ENCODE data around the gene KLHDC9.
A peak's percentile ranks its signal among the peaks of the same experiment; 100 is the strongest.
"Not testable (repeated sequence)": the region's sequence is repeated elsewhere in the genome, so short reads cannot be mapped to it uniquely, and the experiment has no call there.

The KLHDC9 gene, protein sequence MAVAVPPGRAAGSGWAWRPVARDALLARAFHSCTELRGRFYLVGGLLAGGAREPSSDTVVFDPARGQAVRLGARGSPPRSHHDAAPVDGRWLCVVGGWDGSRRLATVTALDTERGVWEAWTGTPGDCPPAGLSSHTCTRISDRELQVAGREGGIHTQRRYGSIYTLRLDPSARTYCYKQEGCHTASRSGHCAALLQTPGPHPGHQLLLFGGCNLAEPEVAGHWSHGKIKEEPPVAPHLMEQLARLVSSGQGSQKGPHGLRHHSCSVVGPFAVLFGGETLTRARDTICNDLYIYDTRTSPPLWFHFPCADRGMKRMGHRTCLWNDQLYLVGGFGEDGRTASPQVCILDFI

GRCh38 chr1:161098210-161099068 lies at the start of gene KLHDC9:
TSS of gene KLHDC9 (plus strand) at chr1:161098361. CDS start at chr1:161098536, 175 bp downstream.
- peak; percentile 71 for ATAC-seq
- Mint-ChIP-seq H3K27me3 (no peaks in the 10 kb centered on the region), H3K36me3 (ENCODE audit: low read depth) (peaks cover 16% of the 10 kb centered on the region), H3K27ac (peak within 1 kb of the TSS; percentile 83), H3K4me3 (peak within 1 kb of the TSS; percentile 78), H3K4me1 (peaks cover 60% of the 10 kb centered on the region), H3K9me3 (no peaks in the 10 kb centered on the region)
- peak; percentile 76 for DNase-seq

GRCh38 chr1:161048949-161049722 lies 49.0 kb upstream of the KLHDC9 start:
- peak overlapping the region; percentile 0 for H3K27ac Mint-ChIP-seq
- DNase-seq (no peak), ATAC-seq (no peak)
- peaks cover 35% of the 10 kb centered on the region for H3K4me1 Mint-ChIP-seq
- peaks cover 4% of the 10 kb centered on the region for H3K9me3 Mint-ChIP-seq
- no peak overlapping the region for H3K4me3 Mint-ChIP-seq
- no peaks in the 10 kb centered on the region for H3K27me3 Mint-ChIP-seq
- H3K36me3 Mint-ChIP-seq (ENCODE audit: low read depth): peaks cover 77% of the 10 kb centered on the region

DNA sequence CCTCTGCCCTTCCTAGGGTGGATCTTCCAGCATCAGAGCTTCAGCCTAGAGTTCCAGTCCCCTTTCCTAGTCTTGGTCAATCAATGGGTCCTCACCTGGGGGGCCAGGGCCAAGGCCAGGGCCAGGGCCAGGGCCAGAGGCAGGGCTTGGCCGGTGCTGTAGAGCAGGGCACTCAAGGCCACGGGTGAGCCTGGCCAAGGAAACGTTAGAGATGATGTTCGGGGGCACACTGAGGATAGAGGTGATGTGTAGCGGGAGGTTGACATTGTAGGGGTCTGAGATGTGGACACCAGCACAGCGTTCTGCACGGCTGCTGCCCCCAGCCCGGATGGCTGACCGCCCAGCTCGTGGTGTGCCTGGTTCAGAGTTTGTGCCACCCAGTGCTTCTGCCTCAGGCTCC lies 46.9 kb upstream of the KLHDC9 start:
- Mint-ChIP-seq H3K36me3 (ENCODE audit: low read depth) (peaks cover 70% of the 10 kb centered on the region), H3K4me1 (peaks cover 21% of the 10 kb centered on the region), H3K27ac (no peak overlapping the region), H3K4me3 (no peak overlapping the region), H3K27me3 (no peaks in the 10 kb centered on the region), H3K9me3 (peaks cover 4% of the 10 kb centered on the region)
- ATAC-seq (no peak), DNase-seq (no peak)

DNA sequence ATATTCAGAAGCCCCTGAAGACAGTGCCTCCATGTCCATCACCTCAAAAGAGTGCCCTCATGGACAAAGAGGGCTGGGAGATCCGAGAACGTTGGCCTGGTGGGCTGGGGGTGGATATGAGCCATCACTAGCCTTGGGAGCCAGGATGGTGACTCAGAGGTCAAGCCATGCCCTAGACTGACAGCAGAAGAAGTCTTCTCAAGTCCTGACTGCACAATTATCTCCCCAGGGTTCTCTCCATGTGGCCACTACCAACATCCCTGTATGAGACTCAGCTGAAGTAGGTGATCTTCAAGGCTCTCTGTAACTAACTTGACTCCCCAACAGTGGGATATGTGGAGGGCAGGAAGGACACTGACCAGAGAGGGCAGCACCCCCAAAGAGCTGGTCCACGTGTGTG lies 45.3 kb upstream of the KLHDC9 start:
- peaks cover 70% of the 10 kb centered on the region for H3K36me3 Mint-ChIP-seq (ENCODE audit: low read depth)
- no peak for DNase-seq
- H3K4me1 Mint-ChIP-seq: peaks cover 14% of the 10 kb centered on the region
- H3K27me3 Mint-ChIP-seq: no peaks in the 10 kb centered on the region
- ATAC-seq: no peak
- peak overlapping the region; percentile 49 for H3K27ac Mint-ChIP-seq
- H3K9me3 Mint-ChIP-seq: no peaks in the 10 kb centered on the region
- no peak overlapping the region for H3K4me3 Mint-ChIP-seq

- Mint-ChIP-seq H3K36me3 (ENCODE audit: low read depth) (peaks cover 61% of the 10 kb centered on the region), H3K27me3 (no peaks in the 10 kb centered on the region), H3K4me1 (peaks cover 12% of the 10 kb centered on the region), H3K4me3 (no peak overlapping the region), H3K9me3 (no peaks in the 10 kb centered on the region), H3K27ac (peak overlapping the region; percentile 31)
- DNase-seq: no peak
- ATAC-seq: no peak
Observed at GRCh38 chr1:161054232-161054631, 43.9 kb upstream of the KLHDC9 start.

DNA sequence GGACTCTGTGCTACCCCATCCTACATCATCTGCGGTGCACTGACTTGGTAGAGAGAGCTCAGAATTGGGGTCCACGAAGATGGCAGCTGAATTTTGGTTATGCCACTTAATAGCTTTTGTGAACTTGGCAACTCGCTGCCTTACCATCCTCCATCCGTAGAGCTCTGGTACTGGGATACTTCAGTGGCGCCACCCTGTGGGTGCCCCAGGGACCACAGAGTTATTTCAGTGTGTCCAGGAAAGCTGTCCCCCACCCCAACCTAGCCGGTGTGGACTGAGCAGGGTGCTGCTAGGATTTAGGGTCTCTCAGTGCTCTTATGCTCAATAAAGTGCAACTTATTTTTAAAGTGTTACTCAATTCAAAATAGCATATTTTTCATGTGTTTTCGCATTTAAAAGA lies 43.4 kb upstream of the KLHDC9 start:
- no peaks in the 10 kb centered on the region for H3K9me3 Mint-ChIP-seq
- peaks cover 18% of the 10 kb centered on the region for H3K4me1 Mint-ChIP-seq
- no peaks in the 10 kb centered on the region for H3K27me3 Mint-ChIP-seq
- H3K36me3 Mint-ChIP-seq (ENCODE audit: low read depth): peaks cover 62% of the 10 kb centered on the region
- no peak for DNase-seq
- ATAC-seq: no peak
- no peak overlapping the region for H3K4me3 Mint-ChIP-seq
- no peak overlapping the region for H3K27ac Mint-ChIP-seq

DNA sequence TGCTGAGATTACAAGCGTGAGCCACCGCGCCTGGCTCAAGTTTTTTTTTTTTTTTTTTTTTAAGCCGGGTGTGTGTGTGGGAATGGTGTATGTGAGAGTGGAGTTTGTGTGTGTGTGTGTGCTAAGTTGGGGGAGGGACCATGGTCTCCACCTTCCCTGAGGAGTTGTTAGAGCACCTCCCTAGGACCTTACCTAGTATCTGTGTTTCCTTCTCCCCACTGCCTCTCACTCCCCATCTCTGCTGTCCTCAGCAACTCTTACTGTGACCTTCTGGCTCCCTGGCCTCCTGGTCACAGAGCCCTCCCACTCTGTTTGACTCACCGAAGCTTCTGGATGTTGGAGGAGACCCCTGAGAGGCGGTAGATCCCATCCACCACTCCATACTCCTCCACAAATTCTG lies 38.9 kb upstream of the KLHDC9 start:
- peaks cover 51% of the 10 kb centered on the region for H3K4me1 Mint-ChIP-seq
- H3K4me3 Mint-ChIP-seq: no peak overlapping the region
- H3K36me3 Mint-ChIP-seq (ENCODE audit: low read depth): peaks cover 48% of the 10 kb centered on the region
- peak overlapping the region; percentile 71 for H3K27ac Mint-ChIP-seq
- ATAC-seq (peak; percentile 57), DNase-seq (no peak)
- no peaks in the 10 kb centered on the region for H3K27me3 Mint-ChIP-seq
- no peaks in the 10 kb centered on the region for H3K9me3 Mint-ChIP-seq

- peaks cover 69% of the 10 kb centered on the region for H3K4me1 Mint-ChIP-seq
- H3K36me3 Mint-ChIP-seq (ENCODE audit: low read depth): peaks cover 45% of the 10 kb centered on the region
- no peak overlapping the region for H3K27ac Mint-ChIP-seq
- no peaks in the 10 kb centered on the region for H3K27me3 Mint-ChIP-seq
- H3K9me3 Mint-ChIP-seq: no peaks in the 10 kb centered on the region
- no peak overlapping the region for H3K4me3 Mint-ChIP-seq
- ATAC-seq (no peak), DNase-seq (no peak)
Observed at GRCh38 chr1:161061419-161061818, 36.7 kb upstream of the KLHDC9 start.

DNA sequence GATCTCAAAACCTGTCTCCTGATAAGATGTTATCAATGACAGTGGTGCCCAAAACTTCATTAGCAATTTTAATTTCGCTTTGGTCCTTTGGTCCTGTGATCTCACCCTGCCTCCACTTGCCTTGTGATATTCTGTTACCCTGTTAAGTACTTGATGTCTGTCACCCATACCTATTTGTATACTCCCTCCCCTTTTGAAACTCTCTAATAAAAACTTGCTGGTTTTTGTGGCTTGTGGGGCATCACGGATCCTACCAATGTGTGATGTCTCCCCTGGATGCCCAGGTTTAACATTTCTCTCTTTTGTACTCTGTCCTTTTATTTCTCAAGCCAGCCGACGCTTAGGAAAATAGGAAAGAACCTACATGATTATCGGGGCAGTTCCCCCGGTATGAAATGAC lies 34.2 kb upstream of the KLHDC9 start:
- Mint-ChIP-seq H3K4me1 (peaks cover 86% of the 10 kb centered on the region), H3K36me3 (ENCODE audit: low read depth) (peaks cover 46% of the 10 kb centered on the region), H3K4me3 (peak overlapping the region; percentile 66), H3K27ac (peak overlapping the region; percentile 85)
- DNase-seq, ATAC-seq, H3K27me3 Mint-ChIP-seq, H3K9me3 Mint-ChIP-seq: not testable (repeated sequence)

- H3K4me3 Mint-ChIP-seq: peak overlapping the region; percentile 29
- not testable (repeated sequence) for H3K9me3 Mint-ChIP-seq, ATAC-seq, DNase-seq, H3K27me3 Mint-ChIP-seq
- H3K36me3 Mint-ChIP-seq (ENCODE audit: low read depth): peaks cover 43% of the 10 kb centered on the region
- peak overlapping the region; percentile 75 for H3K27ac Mint-ChIP-seq
- H3K4me1 Mint-ChIP-seq: peaks cover 80% of the 10 kb centered on the region
Observed at GRCh38 chr1:161065681-161066080, 32.5 kb upstream of the KLHDC9 start.

- Mint-ChIP-seq H3K4me1 (peaks cover 82% of the 10 kb centered on the region), H3K27ac (peak overlapping the region; percentile 97), H3K4me3 (peak overlapping the region; percentile 99), H3K27me3 (no peaks in the 10 kb centered on the region), H3K9me3 (no peaks in the 10 kb centered on the region), H3K36me3 (ENCODE audit: low read depth) (peaks cover 40% of the 10 kb centered on the region)
- no peak for DNase-seq
- ATAC-seq: peak; percentile 16
Observed at GRCh38 chr1:161066694-161067093, 31.5 kb upstream of the KLHDC9 start.

GRCh38 chr1:161068306-161069234 lies 29.6 kb upstream of the KLHDC9 start:
- ATAC-seq: peak; percentile 83
- Mint-ChIP-seq H3K27me3 (no peaks in the 10 kb centered on the region), H3K27ac (peak overlapping the region; percentile 97), H3K4me1 (peaks cover 73% of the 10 kb centered on the region), H3K4me3 (peak overlapping the region; percentile 99), H3K36me3 (ENCODE audit: low read depth) (peaks cover 31% of the 10 kb centered on the region), H3K9me3 (no peaks in the 10 kb centered on the region)
- DNase-seq: peak; percentile 88

- Mint-ChIP-seq H3K9me3 (no peaks in the 10 kb centered on the region), H3K27ac (peak overlapping the region; percentile 97), H3K4me1 (peaks cover 67% of the 10 kb centered on the region), H3K4me3 (peak overlapping the region; percentile 99), H3K27me3 (no peaks in the 10 kb centered on the region), H3K36me3 (ENCODE audit: low read depth) (peaks cover 26% of the 10 kb centered on the region)
- peak; percentile 27 for DNase-seq
- no peak for ATAC-seq
Observed at GRCh38 chr1:161069241-161069640, 28.9 kb upstream of the KLHDC9 start.

All from activated naive CD8-positive, alpha-beta T cell treated with anti-CD3 and anti-CD28 coated beads, Interleukin-2, amount 50 U/mL, for 24 hours (primary cell).